NCI-H2107 treated with DMSO at 0.1 percent for 48 hours (cell line): ENCODE results near the gene CHMP5.

ENCODE experiments used
- DNase-seq: peaks from one replicate; lab custom pipeline; 2025; ENCODE audit not compliant: unreplicated experiment; lab: John Stamatoyannopoulos, UW

Gene CHMP5

GRCh38 chr9:33273266-33273971 is 8.6 kb downstream of the CHMP5 start:
- DNase-seq = no peak

DNA sequence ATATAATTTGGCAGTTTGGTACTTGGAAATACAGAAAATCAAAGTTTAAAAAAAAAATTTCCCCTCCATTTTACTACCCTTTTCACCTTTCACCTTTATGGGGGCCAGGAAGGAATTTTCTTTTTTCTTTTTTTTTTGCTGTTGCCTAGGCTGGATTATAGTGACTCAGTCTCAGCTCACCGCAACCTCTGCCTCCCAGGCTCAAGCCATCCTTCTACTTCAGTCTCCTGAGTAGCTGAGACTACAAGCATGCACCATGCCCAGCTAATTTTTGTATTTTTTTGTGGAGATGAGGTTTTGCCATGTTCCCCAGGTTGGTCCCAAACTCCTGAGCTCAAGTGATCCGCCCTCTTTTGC is 9.1 kb downstream of the CHMP5 start:
- no peak for DNase-seq

- DNase-seq = no peak
Measured at GRCh38 chr9:33277484-33277883, 12.6 kb downstream of the CHMP5 start.

DNA sequence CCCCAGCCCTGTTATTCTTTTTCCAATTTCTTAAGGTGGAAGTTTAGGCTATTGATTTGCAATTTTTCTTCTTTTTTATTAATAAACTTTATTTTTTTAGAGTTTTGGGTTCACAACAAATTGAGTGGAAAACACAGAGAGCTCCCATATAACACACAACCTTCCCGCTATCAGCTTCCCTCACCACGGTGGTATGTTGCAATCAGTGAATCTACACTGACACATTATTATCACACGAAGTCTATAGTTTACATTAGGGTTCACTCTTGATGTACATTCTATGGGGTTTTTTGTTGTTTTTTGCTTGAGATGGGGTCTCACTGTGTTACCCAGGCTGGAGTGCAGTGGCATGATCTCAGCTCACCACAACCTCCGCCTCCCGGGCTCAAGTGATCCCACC is 20.7 kb downstream of the CHMP5 start:
- DNase-seq = no peak

GRCh38 chr9:33287087-33287490 is 22.2 kb downstream of the CHMP5 start:
- DNase-seq = peak; percentile 80

DNA sequence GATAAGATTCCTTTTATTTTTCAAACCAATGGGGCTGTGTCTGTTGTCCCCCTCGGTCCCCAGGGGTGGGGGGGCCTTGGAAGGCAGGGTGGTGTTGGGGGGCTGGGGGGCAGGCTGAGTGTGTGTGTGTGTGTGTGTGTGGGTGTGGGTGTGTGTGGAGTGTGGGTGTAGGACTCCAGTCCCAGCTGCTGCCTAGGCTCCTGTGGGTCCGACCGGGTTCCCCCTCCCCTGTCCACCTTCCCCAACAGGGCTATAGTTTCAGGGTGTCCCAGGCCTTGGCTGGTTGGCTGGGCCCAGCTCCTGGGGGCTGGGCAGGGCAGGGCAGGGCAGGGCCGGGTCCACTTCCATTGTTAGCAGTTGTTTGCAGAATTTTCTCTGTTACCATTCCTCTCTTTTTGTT is 23.4 kb downstream of the CHMP5 start:
- no peak for DNase-seq

- no peak for DNase-seq
Measured at GRCh38 chr9:33288828-33289483, 24.1 kb downstream of the CHMP5 start.

GRCh38 chr9:33289496-33289895 is 24.6 kb downstream of the CHMP5 start:
- DNase-seq = no peak

DNA sequence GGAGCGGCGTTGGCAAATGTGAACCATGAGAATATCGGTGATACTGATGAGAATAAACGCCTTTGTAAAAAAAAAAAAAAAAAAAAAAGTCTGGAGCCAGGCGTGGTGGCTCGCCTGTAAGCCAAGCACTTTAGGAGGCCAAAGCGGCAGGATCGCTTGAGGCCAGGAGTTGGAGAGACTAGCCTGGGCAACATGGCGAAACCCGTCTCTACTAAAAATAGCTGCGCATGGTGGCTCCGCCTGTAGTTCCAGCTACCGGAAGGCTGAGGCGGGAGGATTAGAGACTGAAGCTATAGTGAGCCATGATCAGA is 25.0 kb downstream of the CHMP5 start:
- no peak for DNase-seq

DNA sequence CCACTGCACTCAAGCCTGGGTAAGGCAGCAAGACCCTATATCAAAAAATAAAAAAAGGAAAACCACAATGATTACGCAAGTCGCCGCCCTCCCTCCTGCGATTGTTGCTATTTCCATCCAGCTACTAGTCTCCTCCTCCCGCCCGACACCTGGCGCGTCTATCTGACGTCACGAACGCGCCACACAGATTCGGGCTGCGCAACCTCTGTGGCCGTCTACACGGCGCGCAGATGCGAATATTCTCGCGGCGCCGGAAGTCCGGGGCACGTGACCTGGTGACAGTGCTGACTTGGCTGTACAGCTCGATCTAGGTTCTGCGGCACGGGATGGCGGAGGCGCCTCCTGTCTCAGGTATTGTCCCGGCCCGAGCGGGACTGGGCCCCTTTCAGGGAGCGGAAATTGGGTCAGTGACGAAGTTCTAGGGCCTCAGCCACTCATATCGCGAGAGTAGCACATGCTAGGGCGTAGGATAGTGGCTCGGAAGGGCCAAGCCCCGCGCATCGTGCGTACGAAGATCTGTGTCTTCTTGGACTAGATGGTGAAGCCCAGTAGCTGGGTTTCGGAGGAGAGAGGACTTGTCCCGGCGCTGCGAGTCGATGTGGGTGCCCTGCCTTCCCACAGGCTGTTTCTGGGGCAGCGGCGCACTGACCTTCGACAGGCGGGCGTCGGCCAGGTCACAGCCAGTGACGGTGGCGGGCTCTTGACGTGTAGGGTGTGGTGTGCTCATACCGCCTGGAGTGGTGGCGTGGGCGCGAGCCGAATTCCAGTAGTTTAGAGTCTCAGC is 25.6 kb downstream of the CHMP5 start, which contains the start of gene NFX1:
NFX1 (plus strand) TSS at position 270 of the 784 bp plus-strand sequence; CDS start at position 327, 57 bp downstream.
- DNase-seq = peak; percentile 90

DNA sequence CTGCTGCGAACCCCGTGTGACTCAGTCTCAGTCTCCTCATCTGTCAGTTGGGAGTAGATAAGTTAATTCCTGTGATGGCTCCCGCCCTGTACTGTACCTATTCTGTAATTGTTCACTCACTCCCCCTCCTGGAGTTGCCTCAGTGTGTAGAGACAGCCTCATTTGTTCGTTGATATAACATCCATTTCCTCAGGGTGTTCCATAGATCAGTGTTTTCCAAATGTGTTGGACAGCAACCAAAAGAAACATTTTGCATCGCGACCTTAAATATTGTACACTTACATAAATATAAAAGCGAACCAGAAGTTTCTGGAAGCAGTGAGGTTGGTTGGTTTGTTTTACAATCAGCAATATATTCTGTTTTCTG is 26.2 kb downstream of the CHMP5 start:
- DNase-seq = no peak

DNA sequence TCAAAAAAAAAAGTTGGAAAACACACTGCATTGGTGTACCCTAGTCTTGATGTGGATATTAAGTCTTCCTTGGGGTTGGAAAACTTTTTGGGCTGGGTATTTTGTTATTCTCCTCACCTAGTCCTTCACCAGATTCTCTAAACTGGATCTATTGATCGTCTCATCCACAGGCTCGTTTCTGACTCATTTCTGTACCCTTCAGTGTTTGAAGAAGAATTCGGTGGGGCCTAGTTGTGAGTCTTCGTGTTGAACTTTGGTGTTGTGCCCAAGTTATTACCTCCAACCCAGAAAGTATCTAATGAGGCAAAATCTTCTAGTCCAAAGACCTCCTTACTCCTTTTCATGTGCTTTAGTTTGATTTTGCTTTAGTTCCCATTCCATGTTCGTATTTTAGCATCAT is 27.1 kb downstream of the CHMP5 start:
- no peak for DNase-seq

DNA sequence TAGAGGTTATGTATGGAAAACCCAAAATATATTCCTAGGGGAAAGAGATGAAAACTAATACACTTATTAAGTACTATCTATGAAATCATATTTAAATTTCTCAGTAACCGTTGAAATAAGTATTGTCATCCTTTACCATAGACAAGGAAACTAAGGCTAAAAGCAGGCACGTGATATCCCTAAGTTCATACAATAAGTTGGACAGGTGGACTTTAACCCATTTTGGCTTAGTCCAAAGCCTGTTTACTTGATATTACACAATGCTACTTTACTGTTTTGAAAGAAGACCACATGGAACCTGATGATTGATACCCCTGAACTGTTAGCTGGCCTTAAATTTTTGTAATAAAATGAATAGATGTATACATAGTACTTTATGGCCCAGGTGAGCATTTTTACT is 28.9 kb downstream of the CHMP5 start:
- DNase-seq = no peak

- no peak for DNase-seq
Measured at GRCh38 chr9:33294670-33295432, 30.0 kb downstream of the CHMP5 start.

- DNase-seq = no peak
Measured at GRCh38 chr9:33295571-33295970, 30.7 kb downstream of the CHMP5 start.

- DNase-seq = peak; percentile 51
Measured at GRCh38 chr9:33297432-33297831, 32.6 kb downstream of the CHMP5 start.

DNA sequence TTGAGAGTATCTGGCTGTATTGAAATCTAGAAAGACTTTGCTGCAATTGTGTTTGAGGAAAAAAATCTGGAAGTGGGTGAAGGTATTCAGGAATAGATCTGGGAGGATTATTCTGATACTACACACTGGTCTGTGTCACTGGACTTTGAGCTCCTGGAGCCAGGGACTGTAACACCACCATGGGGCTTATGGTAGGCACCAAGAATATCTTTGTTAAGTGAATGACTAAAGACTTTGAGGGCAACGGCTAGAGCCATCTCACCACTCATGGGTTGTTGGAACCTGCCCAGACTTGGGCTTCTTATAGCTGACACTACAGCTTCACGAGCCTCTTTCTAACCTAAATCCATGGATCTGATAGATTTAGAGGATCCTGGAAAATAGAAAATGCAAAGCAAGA is 35.7 kb downstream of the CHMP5 start:
- DNase-seq = no peak

DNA sequence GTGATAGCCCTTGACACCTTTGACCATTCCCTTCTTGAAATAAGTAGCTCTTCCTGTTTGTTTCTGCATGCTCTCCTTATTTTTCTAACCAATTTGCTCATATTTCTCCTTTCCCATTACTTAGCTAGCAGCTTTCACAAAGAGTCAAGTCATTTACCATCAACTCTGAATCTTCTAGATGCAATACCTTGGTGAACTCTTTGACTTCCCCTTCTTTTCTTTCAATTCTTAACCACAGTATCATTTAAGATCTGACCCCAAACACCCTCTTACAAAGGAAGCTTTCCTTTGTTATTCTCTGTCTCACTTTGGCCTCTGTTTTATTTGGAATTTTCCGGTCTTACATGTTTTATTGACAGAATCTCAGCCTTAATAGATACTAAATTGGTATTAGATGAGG is 39.5 kb downstream of the CHMP5 start:
- no peak for DNase-seq

- no peak for DNase-seq
Measured at GRCh38 chr9:33306037-33306436, 41.2 kb downstream of the CHMP5 start.

DNA sequence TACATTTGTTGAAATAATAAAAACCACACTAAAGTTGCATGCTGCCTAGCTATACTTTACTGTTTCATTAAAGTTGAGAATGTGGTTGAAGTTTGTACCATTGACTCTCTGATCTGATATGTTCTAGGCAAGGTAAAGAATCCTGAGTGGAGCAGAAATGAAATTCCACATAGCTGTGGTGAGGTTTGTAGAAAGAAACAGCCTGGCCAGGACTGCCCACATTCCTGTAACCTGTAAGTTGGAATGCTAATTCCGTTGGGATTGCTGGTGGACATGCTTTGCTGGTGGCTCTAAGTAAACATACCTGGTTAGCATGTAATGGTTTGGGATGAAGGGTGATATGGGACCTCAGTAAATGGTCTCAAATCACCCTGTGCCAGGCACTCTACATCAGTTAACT is 42.2 kb downstream of the CHMP5 start:
- DNase-seq = no peak

DNA sequence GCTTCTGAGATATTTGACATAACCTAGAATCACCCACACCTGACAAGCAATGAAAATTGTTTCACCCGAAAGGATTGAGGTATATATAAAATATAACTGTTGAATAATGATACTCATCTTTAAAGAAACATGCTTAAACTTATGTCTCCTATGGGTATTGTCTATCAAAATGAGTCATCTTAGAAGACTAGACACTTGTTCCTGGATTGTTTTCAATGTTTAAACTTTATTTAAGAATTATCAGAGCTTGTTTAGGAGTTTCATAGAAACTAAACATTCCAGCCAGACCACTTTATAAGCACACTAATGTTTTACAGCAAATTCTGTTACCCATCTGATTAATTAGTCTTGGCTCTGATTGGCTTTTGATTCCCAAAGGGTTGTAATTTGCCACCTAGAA is 45.1 kb downstream of the CHMP5 start:
- DNase-seq = no peak

DNA sequence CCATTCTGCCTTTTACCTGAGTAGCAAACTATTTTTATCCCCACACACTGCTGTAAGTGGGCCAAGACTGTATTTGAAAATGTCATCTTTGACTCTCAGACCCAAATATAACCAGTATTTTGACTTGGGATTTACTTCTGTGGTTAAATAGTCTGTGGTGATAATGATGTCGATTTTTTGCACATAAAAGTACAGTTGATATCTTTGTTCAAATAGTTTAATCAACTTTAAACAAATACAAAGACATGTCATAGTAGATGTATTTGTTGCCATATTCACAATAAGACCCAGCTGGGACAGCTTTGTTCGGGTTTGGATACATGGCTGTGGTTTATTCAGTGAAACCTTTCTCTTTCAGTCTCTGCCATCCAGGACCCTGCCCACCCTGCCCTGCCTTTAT is 45.9 kb downstream of the CHMP5 start:
- DNase-seq = no peak
